Suprapubic skin (tissue), 3 donors: ENCODE results near the gene SLC44A1.

Source experiments
- CTCF ChIP-seq, 2 donors: fragments of 200-600 bp in 1 of 2; fragments of 450-650 bp in 1 of 2; sonication (generic) in 1 of 2; IDR thresholded peaks; one replicate each; pipeline ENCODE4 v1.5.1; 2016 to 2019; ENCODE audit warnings: antibody characterized with exemption in 2 of 2, mild to moderate bottlenecking in 1 of 2, moderate library complexity in 1 of 2
- EP300 ChIP-seq: sonication (generic); formaldehyde crosslinking; IDR thresholded peaks from one replicate; pipeline ENCODE4 v1.6.1; 2017; ENCODE audit warnings: antibody characterized with exemption

GRCh38 chr9:105415662-105415980 lies 171.2 kb downstream of the SLC44A1 start:
- TF ChIP-seq CTCF (IDR thresholded peaks at IDR 0.05) (no peak), EP300 (no peak)
